ENCODE data around the gene CUEDC2.

The CUEDC2 gene

DNA sequence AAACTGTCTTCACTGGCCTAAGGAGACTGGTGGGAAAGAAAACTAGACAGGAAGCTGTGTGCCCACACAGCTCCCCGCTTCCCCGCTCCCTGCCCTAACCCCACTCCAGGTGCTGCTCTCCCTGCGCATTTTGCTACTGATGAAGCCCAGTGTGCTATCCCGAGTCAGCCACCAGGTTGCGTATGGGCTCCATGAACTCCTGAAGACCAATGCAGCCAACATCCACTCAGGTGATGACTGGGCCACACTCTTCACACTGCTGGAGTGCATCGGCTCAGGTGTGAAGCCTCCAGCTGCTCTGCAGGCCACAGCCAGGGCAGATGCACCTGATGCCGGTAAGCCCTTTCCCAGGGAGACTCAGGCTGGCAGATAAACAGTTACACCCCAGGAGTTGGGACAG lies 57.1 kb downstream of the CUEDC2 start:
- TF ChIP-seq EZH2phosphoT487 (IDR thresholded peaks at IDR 0.05; ENCODE audit: borderline replicate concordance, low read length) (no peak), CTCF (IDR thresholded peaks at IDR 0.05; ENCODE audit: low read depth, low read length, poor library complexity, severe bottlenecking) (no peak)
- Histone ChIP-seq H4K20me1 (ENCODE audit: control insufficient read depth, insufficient read depth, low read depth, low read length) (no peaks in the 10 kb centered on the region), H3K4me2 (ENCODE audit: low read length) (no peak overlapping the region), H3K36me3 (ENCODE audit: control insufficient read depth, low read length) (peaks cover 58% of the 10 kb centered on the region), H3F3A (ENCODE audit: control insufficient read depth, insufficient read depth) (no peaks in the 10 kb centered on the region), H3K27ac (ENCODE audit: low read depth, low read length) (no peak overlapping the region), H3K4me3 (ENCODE audit: low read length) (no peak overlapping the region), H3K79me2 (ENCODE audit: control insufficient read depth, low read length) (no peaks in the 10 kb centered on the region), H3K9me2 (replicated peaks; ENCODE audit: control insufficient read depth, low read length) (no peaks in the 10 kb centered on the region), H3K9me3 (ENCODE audit: control insufficient read depth, insufficient read depth, low read length) (no peaks in the 10 kb centered on the region), H3K4me1 (ENCODE audit: control insufficient read depth, low read length) (no peaks in the 10 kb centered on the region), H3K27me3 (ENCODE audit: control insufficient read depth, low read length) (no peaks in the 10 kb centered on the region)

All from DOHH2 (cell line).